HFF-Myc (cell line): ENCODE measurements around the gene SPATS1.
A peak's percentile ranks its signal among the peaks of the same experiment; 100 is the strongest.
"Not testable (repeated sequence)": the region's sequence is repeated elsewhere in the genome, so short reads cannot be mapped to it uniquely, and the experiment has no call there.

ENCODE experiments used
- DNase-seq: peaks from one replicate; pipeline ENCODE4 v3.0.0-alpha.2; 2011; ENCODE audit warnings: low read depth; ENCODE audit errors: extremely low read depth
- H3K4me3 ChIP-seq: replicated peaks from 2 replicates; pipeline ENCODE4 v1.5.1; 2011; ENCODE audit warnings: low read depth, mild to moderate bottlenecking, control low read depth, low read length
- TF ChIP-seq, protein P1 (sequence below): IDR thresholded peaks from 2 replicates; pipeline ENCODE4 v1.5.1; 2012; ENCODE audit warnings: mild to moderate bottlenecking, low read depth, low read length, control low read depth; ENCODE audit errors: missing control alignments

SPATS1 gene

DNA sequence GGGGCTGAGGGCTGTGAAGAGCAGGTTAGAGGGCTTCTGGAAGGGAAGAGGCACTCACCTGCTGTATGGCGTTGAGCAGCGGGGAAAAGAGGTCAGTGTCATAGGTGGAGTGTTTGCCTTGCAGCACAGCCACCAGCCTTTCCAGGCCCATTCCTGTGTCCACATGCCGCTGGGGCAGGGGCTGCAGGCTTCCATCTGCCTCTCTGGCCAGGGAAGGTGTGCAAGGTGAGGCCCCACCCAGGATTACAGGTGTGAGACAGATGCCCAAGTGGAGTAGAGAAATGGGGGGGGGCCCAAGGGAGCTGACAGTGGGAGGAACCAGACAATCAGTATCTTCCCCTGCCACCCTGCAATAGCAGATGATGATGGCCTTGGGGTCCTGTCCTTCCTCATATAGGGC is 32.2 kb upstream of the SPATS1 start:
- no peak for DNase-seq
- no peak overlapping the region for H3K4me3 ChIP-seq
- TF ChIP-seq, protein P1, sequence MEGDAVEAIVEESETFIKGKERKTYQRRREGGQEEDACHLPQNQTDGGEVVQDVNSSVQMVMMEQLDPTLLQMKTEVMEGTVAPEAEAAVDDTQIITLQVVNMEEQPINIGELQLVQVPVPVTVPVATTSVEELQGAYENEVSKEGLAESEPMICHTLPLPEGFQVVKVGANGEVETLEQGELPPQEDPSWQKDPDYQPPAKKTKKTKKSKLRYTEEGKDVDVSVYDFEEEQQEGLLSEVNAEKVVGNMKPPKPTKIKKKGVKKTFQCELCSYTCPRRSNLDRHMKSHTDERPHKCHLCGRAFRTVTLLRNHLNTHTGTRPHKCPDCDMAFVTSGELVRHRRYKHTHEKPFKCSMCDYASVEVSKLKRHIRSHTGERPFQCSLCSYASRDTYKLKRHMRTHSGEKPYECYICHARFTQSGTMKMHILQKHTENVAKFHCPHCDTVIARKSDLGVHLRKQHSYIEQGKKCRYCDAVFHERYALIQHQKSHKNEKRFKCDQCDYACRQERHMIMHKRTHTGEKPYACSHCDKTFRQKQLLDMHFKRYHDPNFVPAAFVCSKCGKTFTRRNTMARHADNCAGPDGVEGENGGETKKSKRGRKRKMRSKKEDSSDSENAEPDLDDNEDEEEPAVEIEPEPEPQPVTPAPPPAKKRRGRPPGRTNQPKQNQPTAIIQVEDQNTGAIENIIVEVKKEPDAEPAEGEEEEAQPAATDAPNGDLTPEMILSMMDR = no peak

DNA sequence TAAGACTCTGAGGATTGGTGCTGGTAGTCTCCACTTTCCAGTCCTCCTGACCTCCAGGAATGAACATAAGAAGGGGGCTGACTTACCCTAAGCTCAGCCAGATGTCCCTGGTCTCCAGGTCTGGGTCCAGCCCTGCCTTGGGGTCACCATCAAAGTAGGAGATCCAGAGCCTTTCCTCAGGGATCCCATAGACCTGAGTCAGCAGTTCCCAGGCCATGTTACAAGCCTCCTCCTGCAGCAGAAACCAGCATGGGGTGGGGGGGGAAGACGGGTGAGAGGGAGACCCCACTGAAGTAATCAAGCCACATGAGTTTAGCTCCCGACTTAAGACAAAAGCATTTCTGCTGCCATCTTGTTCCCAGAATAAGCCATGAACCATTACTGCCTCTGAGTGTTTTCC is 31.1 kb upstream of the SPATS1 start:
- no peak overlapping the region for H3K4me3 ChIP-seq
- no peak for DNase-seq
- TF ChIP-seq, protein P1 = no peak

DNA sequence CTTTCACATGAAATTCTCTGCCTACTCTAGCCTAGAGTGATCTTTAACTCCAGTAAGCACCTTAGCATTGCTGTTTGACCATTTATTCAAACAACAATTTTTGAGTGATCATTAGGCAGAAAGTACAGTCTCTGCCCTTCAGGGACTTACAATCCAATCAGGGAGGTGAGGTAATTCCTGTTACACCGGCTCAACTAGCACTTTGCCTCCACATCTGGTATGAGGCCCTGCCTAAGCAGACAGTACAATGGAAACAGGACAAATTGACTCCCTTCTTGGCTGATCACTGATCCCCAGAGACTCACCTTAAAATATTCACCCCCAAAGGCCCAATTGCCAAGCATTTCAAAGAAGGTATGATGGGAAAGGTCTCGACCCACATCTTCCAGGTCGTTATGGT is 30.7 kb upstream of the SPATS1 start:
- TF ChIP-seq, protein P1 = no peak
- peak overlapping the region; percentile 79 for H3K4me3 ChIP-seq
- no peak for DNase-seq

DNA sequence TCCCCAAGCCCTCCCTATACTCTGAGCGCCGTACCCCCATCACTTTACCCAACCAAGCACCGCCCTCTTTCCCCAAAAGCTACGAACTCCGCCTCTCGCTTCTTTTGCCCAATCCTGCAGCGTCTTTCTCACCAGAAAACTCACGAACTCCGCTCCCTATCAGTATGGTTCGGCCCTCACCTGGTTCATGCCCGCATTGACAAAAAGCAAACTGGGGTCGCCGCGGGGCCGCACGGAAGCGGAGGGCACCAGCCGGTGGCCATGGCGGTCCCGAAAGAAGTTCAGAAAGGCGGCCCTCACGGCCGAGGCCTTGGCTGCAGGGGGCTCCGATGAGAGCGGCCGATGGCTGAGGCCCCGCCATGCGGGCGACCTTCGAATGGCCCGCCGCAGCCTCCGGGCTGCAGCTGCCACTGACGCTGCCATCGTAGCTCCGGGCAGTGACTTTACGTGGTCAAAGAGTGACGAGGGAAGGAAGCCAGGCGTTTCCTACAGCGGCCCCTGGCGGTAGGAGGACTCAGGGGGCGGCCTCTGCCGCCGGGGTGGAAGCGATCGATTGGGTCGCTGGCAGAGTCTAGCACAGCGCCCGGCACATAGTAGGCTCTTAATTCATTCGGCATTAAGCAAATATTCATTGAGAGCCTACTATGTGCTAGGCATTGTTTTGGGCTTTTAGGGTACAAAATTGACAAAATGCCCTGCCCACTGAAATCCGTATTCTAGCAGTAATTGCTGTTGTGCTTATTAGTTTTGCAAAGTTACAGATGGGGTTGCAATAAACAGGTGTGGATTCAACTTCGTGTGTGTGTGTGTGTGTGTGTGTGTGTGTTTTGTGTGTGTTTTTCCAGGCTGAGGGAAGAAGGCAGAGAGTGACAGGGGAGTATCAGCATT is 29.3 kb upstream of the SPATS1 start, which contains the start of gene AARS2:
AARS2 (minus strand) TSS at position 447 of the 888 bp plus-strand sequence; CDS start at position 423, 24 bp downstream.
- DNase-seq = peak; percentile 65
- peak within 1 kb of the TSS; percentile 79 for H3K4me3 ChIP-seq
- TF ChIP-seq, protein P1 = peak; percentile 98

DNA sequence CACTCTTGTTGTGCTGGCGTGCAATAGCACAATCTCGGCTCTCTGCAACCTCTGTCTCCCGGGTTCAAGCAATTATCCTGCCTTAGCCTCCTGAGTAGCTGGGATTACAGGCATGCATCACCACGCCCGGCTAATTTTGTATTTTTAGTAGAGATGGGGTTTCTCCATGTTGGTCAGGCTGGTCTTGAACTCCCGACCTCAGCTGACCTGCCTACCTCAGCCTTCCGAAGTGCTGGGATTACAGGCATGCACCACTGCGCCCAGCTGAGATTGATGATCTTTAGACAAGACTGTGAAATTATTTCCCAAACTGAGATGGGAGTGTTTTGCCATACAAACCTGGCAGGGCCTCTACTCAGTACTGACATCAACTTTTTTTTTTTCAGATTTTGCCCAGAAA is 27.8 kb upstream of the SPATS1 start:
- not testable (repeated sequence) for H3K4me3 ChIP-seq, DNase-seq

DNA sequence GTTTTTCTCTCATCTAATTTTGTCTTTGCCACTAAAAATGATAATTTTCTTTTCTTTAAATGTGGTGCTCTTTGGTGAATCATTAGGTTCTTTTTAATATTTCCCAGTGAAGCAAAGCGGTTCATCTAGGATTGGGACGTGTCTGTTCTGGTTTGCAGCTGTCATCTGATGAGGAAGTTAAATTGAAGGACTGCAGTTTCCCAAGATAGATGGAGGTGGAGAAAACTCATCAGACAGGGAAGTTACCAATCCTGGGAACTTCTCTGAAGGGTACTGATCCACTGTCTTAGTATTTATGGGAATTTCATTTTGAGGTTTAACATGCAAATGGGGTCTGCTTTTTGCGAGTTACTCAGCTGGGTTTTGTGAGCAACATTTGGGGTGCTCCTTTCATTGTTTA is 26.9 kb upstream of the SPATS1 start:
- no peak for DNase-seq
- TF ChIP-seq, protein P1 = no peak
- no peak overlapping the region for H3K4me3 ChIP-seq

DNA sequence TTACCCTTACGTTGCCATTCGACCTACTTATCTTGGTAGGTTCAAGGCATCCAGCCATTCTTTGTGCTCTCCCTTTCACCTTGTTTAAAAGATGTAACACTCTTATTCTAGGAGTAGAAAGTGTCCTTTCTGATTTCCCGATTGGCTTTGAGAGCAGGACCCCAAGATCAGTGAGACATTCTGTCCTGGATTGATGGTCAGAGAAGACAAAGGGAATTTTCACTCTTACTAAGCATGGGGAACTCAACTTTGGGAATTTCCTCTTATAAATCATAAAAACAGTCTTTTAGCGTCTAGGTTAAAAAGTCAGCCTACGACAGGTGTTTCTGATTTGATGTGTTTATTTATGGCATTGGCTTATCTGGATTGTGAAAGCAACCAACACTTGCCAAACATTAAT is 26.5 kb upstream of the SPATS1 start:
- TF ChIP-seq, protein P1 = no peak
- DNase-seq = no peak
- no peak overlapping the region for H3K4me3 ChIP-seq
